Measurements from ENCODE around the gene PRIM2.
"Not testable (repeated sequence)": the region's sequence is repeated elsewhere in the genome, so short reads cannot be mapped to it uniquely, and the experiment has no call there.

The PRIM2 gene

GRCh38 chr6:57523221-57523620 is 205.8 kb downstream of the PRIM2 start:
- H3K27ac ChIP-seq (ENCODE audit: low read length); H3K9me3 ChIP-seq (ENCODE audit: control insufficient read depth, low read depth, low read length); H3K36me3 ChIP-seq (ENCODE audit: control insufficient read depth, low read depth, low read length); H3K4me1 ChIP-seq (ENCODE audit: control insufficient read depth, low read depth, low read length); H3K27me3 ChIP-seq (ENCODE audit: control insufficient read depth, insufficient read depth, low read length); H3K4me3 ChIP-seq (ENCODE audit: low read length); H3K9ac ChIP-seq (ENCODE audit: low read length): not testable (repeated sequence)

DNA sequence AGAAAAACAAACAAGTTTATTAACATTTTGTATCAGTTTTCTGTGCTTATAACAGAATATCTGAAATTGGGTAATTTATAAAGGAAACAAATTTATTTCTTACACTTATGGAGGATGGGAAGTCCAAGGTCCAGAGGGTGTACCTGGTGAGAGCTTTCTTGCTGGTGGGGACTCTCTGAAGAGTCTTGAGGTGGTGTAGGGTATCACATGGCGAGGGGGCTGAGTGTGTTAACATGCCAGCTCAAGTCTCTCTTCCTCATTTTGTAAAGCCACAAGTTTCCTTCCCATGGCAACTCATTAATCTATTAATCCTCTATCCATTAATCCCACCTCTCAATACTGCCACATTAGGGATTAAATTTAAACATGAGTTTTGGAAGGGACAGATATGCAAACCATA is 212.3 kb downstream of the PRIM2 start:
- H3K27me3 ChIP-seq (ENCODE audit: control insufficient read depth, insufficient read depth, low read length); H3K36me3 ChIP-seq (ENCODE audit: control insufficient read depth, low read depth, low read length); H3K9ac ChIP-seq (ENCODE audit: low read length); H3K9me3 ChIP-seq (ENCODE audit: control insufficient read depth, low read depth, low read length); H3K27ac ChIP-seq (ENCODE audit: low read length); H3K4me1 ChIP-seq (ENCODE audit: control insufficient read depth, low read depth, low read length); H3K4me3 ChIP-seq (ENCODE audit: low read length): not testable (repeated sequence)

GRCh38 chr6:57532660-57533059 is 215.2 kb downstream of the PRIM2 start:
- not testable (repeated sequence) for H3K27ac ChIP-seq (ENCODE audit: low read length); H3K27me3 ChIP-seq (ENCODE audit: control insufficient read depth, insufficient read depth, low read length); H3K4me3 ChIP-seq (ENCODE audit: low read length)

GRCh38 chr6:57535121-57535520 is 217.7 kb downstream of the PRIM2 start:
- not testable (repeated sequence) for H3K27ac ChIP-seq (ENCODE audit: low read length); H3K4me1 ChIP-seq (ENCODE audit: control insufficient read depth, low read depth, low read length); H3K27me3 ChIP-seq (ENCODE audit: control insufficient read depth, insufficient read depth, low read length); H3K9ac ChIP-seq (ENCODE audit: low read length); H3K4me3 ChIP-seq (ENCODE audit: low read length); H3K9me3 ChIP-seq (ENCODE audit: control insufficient read depth, low read depth, low read length); H3K36me3 ChIP-seq (ENCODE audit: control insufficient read depth, low read depth, low read length)

More at GRCh38 chr6:57532660-57533059, 215.2 kb downstream of the PRIM2 start:
- H3K9me3 ChIP-seq (ENCODE audit: control insufficient read depth, low read depth, low read length); H3K36me3 ChIP-seq (ENCODE audit: control insufficient read depth, low read depth, low read length); H3K4me1 ChIP-seq (ENCODE audit: control insufficient read depth, low read depth, low read length); H3K9ac ChIP-seq (ENCODE audit: low read length): not testable (repeated sequence)

DNA sequence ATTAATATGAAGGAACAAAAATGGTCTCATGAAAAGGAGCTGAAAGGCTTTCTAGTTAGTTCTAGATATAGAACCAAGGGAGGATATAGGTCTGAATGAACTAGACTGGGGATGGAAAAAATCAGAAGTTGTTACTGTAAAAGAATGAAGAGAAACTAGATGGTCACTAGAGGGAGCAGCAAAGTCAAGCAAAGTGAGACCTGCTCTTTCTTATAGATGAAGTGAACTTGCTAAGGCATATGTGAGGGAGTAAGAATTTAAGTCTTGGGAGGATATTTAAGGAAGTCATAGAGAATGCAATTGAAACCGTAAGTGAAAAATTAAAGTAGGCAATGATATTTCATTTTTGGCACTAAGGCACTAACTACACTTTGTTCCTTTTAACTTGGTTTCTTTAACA is 218.6 kb downstream of the PRIM2 start:
- H3K4me1 ChIP-seq (ENCODE audit: control insufficient read depth, low read depth, low read length); H3K9me3 ChIP-seq (ENCODE audit: control insufficient read depth, low read depth, low read length); H3K9ac ChIP-seq (ENCODE audit: low read length); H3K27ac ChIP-seq (ENCODE audit: low read length); H3K4me3 ChIP-seq (ENCODE audit: low read length); H3K27me3 ChIP-seq (ENCODE audit: control insufficient read depth, insufficient read depth, low read length); H3K36me3 ChIP-seq (ENCODE audit: control insufficient read depth, low read depth, low read length): not testable (repeated sequence)

- H3K27ac ChIP-seq (ENCODE audit: low read length); H3K36me3 ChIP-seq (ENCODE audit: control insufficient read depth, low read depth, low read length); H3K4me3 ChIP-seq (ENCODE audit: low read length); H3K9ac ChIP-seq (ENCODE audit: low read length); H3K9me3 ChIP-seq (ENCODE audit: control insufficient read depth, low read depth, low read length); H3K27me3 ChIP-seq (ENCODE audit: control insufficient read depth, insufficient read depth, low read length); H3K4me1 ChIP-seq (ENCODE audit: control insufficient read depth, low read depth, low read length): not testable (repeated sequence)
Observed at GRCh38 chr6:57537916-57538315, 220.5 kb downstream of the PRIM2 start.

DNA sequence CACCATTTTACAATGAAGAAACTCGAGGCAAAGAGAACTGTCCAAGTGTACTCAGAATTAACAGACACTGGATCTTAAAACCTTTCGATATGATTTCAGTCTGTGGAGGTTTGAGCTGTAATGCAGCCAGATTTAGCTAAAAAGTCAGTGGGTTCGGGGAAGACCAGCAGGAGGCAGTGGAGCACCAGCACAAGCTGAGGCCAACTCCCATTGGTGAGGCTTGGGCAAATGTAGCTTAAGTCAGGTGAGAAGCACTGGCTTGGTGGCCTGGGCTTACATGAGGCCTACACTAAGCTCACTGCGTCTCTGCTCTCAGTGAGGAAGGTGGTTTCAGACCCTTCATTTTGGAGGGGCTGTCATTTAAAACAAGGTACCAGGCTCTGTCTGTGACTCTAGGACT is 234.5 kb downstream of the PRIM2 start:
- not testable (repeated sequence) for H3K27ac ChIP-seq (ENCODE audit: low read length); H3K4me3 ChIP-seq (ENCODE audit: low read length); H3K36me3 ChIP-seq (ENCODE audit: control insufficient read depth, low read depth, low read length); H3K9ac ChIP-seq (ENCODE audit: low read length); H3K4me1 ChIP-seq (ENCODE audit: control insufficient read depth, low read depth, low read length); H3K27me3 ChIP-seq (ENCODE audit: control insufficient read depth, insufficient read depth, low read length); H3K9me3 ChIP-seq (ENCODE audit: control insufficient read depth, low read depth, low read length)

DNA sequence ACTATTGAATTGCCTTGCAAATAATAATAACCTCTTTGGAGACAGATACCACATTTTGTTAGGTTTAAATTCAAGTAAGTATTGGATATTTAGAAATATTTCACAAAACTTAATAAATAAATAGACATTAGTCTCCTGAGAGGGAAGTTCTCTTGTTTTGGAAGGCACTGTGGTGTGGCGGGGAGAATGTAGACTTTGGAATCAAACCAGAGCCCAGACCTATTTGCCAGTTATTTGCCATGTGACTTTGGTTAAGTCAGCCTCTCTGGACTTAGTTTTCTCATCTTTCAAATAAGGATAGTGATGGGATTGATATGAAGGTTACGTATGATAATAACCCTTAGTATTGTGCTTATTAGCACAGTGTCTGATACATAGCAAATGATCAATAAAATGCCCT is 240.4 kb downstream of the PRIM2 start:
- H3K27ac ChIP-seq (ENCODE audit: low read length); H3K36me3 ChIP-seq (ENCODE audit: control insufficient read depth, low read depth, low read length); H3K9me3 ChIP-seq (ENCODE audit: control insufficient read depth, low read depth, low read length); H3K9ac ChIP-seq (ENCODE audit: low read length); H3K4me3 ChIP-seq (ENCODE audit: low read length); H3K4me1 ChIP-seq (ENCODE audit: control insufficient read depth, low read depth, low read length); H3K27me3 ChIP-seq (ENCODE audit: control insufficient read depth, insufficient read depth, low read length): not testable (repeated sequence)

DNA sequence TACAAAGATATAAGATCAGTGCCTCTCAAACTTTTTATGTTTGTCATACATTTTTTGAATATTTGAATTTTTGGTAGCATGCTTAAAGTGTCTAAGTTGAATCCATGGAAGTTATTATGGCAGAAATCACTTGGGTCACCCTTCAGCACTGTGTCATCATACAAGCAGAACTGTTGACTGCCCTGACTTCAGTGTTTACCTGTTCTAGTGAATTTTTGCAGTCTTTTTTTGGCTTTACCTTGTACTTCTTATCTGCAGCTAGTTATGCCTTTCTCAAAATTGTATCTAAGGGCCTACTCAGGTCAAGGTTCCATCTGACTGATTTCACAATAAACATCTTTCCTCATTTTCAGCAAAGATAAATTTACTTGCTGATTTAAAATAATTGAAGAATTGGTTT is 241.7 kb downstream of the PRIM2 start:
- not testable (repeated sequence) for H3K36me3 ChIP-seq (ENCODE audit: control insufficient read depth, low read depth, low read length); H3K4me3 ChIP-seq (ENCODE audit: low read length); H3K27me3 ChIP-seq (ENCODE audit: control insufficient read depth, insufficient read depth, low read length); H3K4me1 ChIP-seq (ENCODE audit: control insufficient read depth, low read depth, low read length); H3K27ac ChIP-seq (ENCODE audit: low read length); H3K9me3 ChIP-seq (ENCODE audit: control insufficient read depth, low read depth, low read length); H3K9ac ChIP-seq (ENCODE audit: low read length)

GRCh38 chr6:57562233-57562632 is 244.8 kb downstream of the PRIM2 start:
- not testable (repeated sequence) for H3K36me3 ChIP-seq (ENCODE audit: control insufficient read depth, low read depth, low read length); H3K4me1 ChIP-seq (ENCODE audit: control insufficient read depth, low read depth, low read length); H3K27me3 ChIP-seq (ENCODE audit: control insufficient read depth, insufficient read depth, low read length); H3K9ac ChIP-seq (ENCODE audit: low read length); H3K9me3 ChIP-seq (ENCODE audit: control insufficient read depth, low read depth, low read length); H3K27ac ChIP-seq (ENCODE audit: low read length); H3K4me3 ChIP-seq (ENCODE audit: low read length)

GRCh38 chr6:57572119-57572518 is 254.7 kb downstream of the PRIM2 start:
- not testable (repeated sequence) for H3K9ac ChIP-seq (ENCODE audit: low read length); H3K4me3 ChIP-seq (ENCODE audit: low read length); H3K9me3 ChIP-seq (ENCODE audit: control insufficient read depth, low read depth, low read length); H3K4me1 ChIP-seq (ENCODE audit: control insufficient read depth, low read depth, low read length); H3K27me3 ChIP-seq (ENCODE audit: control insufficient read depth, insufficient read depth, low read length); H3K27ac ChIP-seq (ENCODE audit: low read length); H3K36me3 ChIP-seq (ENCODE audit: control insufficient read depth, low read depth, low read length)

GRCh38 chr6:57572844-57573243 is 255.4 kb downstream of the PRIM2 start:
- H3K27me3 ChIP-seq (ENCODE audit: control insufficient read depth, insufficient read depth, low read length); H3K36me3 ChIP-seq (ENCODE audit: control insufficient read depth, low read depth, low read length); H3K4me1 ChIP-seq (ENCODE audit: control insufficient read depth, low read depth, low read length); H3K9ac ChIP-seq (ENCODE audit: low read length); H3K27ac ChIP-seq (ENCODE audit: low read length); H3K9me3 ChIP-seq (ENCODE audit: control insufficient read depth, low read depth, low read length); H3K4me3 ChIP-seq (ENCODE audit: low read length): not testable (repeated sequence)

DNA sequence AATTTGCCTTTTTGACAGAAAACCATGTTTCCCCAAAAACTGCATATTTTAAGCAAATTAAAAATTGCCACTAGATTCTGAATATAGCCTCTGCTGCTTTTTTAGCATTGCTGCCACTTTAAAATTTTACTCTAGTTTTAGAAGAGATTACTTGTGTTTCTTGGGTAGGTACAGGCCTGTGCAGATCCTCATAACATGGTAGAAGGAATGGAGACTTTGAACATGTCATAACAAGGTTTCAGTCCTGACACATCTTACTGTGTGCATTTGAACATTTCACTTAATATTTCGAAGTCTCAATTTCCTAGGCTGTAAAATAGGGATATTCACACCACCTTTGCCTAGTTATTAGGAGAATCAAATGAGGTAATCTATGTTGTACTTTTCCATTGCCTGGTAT is 259.6 kb downstream of the PRIM2 start:
- not testable (repeated sequence) for H3K27ac ChIP-seq (ENCODE audit: low read length); H3K9ac ChIP-seq (ENCODE audit: low read length); H3K27me3 ChIP-seq (ENCODE audit: control insufficient read depth, insufficient read depth, low read length); H3K4me1 ChIP-seq (ENCODE audit: control insufficient read depth, low read depth, low read length); H3K4me3 ChIP-seq (ENCODE audit: low read length); H3K9me3 ChIP-seq (ENCODE audit: control insufficient read depth, low read depth, low read length); H3K36me3 ChIP-seq (ENCODE audit: control insufficient read depth, low read depth, low read length)
